Cardiac muscle cell (in vitro differentiated cells and primary cell): Measurements from ENCODE around the gene RILPL1. TPM values are rescaled to one million over a fixed set of nuclear protein-coding genes. Genes with fewer than 3 reads are reported as not detected.

Source experiments
- DNase-seq, 2 donors: peaks; one replicate each; pipeline versions ENCODE4 v3.0.0 to v3.0.0-alpha.2; 2010 to 2017; ENCODE audit warnings: low read depth in 1 of 2, low spot score in 1 of 2
- H3K27ac ChIP-seq: fragments of 200-600 bp; sonication (generic); 2 replicates; pipeline ENCODE4 v1.5.1; 2016
- H3K27me3 ChIP-seq: fragments of 200-600 bp; sonication (generic); 2 replicates; pipeline ENCODE4 v1.6.0; 2016; ENCODE audit warnings: control low read depth
- H3K36me3 ChIP-seq: fragments of 200-600 bp; sonication (generic); 2 replicates; pipeline ENCODE4 v1.5.1; 2016; ENCODE audit warnings: control low read depth
- H3K4me1 ChIP-seq: fragments of 200-600 bp; sonication (generic); 2 replicates; pipeline ENCODE4 v1.8.1; 2017; ENCODE audit warnings: low read depth, mild to moderate bottlenecking, mixed run types
- H3K4me3 ChIP-seq: fragments of 200-600 bp; sonication (generic); 2 replicates; pipeline ENCODE4 v1.5.1; 2016; ENCODE audit warnings: mild to moderate bottlenecking
- H3K9me3 ChIP-seq: fragments of 200-600 bp; sonication (generic); 2 replicates; pipeline ENCODE4 v1.5.1; 2017; ENCODE audit warnings: low read depth, mild to moderate bottlenecking, control low read depth
- CTCF ChIP-seq: IDR thresholded peaks from 2 replicates; pipeline ENCODE4 v1.5.1; 2012; ENCODE audit warnings: low read depth, mild to moderate bottlenecking, low read length
- polyA plus RNA-seq: library from polyadenylated mRNA; unstranded; fragments of >200 nt; fragmentation: Nextera tagmentation; extraction: Ambion mirVana; gene quantifications from 2 replicates; pipeline ENCODE4 v1.2.1, GENCODE V29; 2016
- total RNA-seq: library from RNA; depleted of rRNA; stranded (reverse); fragments of >200 nt; gene quantifications from 2 replicates; pipeline ENCODE4 v1.2.3, GENCODE V29; 2016

The RILPL1 gene
- total and polyA plus RNA-seq, 2 experiments from 2014 or later = 57.8 to 68.4 TPM

DNA sequence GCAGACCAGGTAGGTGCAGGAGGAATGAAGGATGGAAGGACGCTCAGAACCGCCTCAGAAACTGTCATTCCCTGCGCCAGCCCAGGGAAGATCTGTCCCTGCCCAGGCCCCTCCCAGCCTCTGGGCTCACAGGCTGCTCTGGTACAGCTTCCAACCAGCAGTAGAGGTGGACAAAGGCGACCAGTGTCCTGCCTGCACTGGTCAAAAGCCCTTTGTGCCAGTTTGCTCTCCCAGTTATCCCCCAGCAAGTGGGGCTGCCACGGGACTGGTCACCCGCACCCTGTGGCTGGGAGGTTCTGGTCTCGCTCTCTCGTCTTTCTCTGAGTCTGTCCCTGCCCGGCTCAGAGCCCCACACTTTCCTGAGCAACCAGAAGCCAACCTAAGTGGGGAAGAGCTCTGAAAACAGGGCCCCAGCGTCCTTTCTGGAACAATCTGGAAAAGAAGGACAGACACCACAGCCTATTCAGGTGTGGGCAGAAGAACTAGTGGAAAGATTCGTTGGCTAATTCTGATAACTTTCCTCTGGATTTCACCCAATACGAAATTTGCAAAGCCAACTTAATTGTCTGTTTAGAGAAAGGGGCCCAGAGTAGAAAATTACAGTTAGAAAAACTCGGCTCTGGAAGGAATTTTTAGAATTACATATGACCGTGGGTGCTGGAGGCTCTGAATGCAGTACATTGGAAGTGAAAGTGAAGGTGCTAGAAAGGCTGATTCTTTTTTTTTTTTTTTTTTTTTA is 53.9 kb downstream of the RILPL1 start:
- no peak for TF ChIP-seq CTCF

GRCh38 chr12:123478762-123479161 is 54.8 kb downstream of the RILPL1 start:
- peak in 1 of 2 donors; percentile 7 for DNase-seq
- TF ChIP-seq CTCF = no peak
- Histone ChIP-seq H3K4me3 (no peak overlapping the region), H3K27ac (no peak overlapping the region), H3K9me3 (no peaks in the 10 kb centered on the region), H3K27me3 (no peaks in the 10 kb centered on the region), H3K4me1 (no peaks in the 10 kb centered on the region), H3K36me3 (peaks cover 13% of the 10 kb centered on the region)

More for the DNA sequence above, 53.9 kb downstream of the RILPL1 start:
- H3K4me3 ChIP-seq = no peak overlapping the region
- no peaks in the 10 kb centered on the region for H3K27me3 ChIP-seq
- no peaks in the 10 kb centered on the region for H3K9me3 ChIP-seq
- no peak for DNase-seq
- H3K4me1 ChIP-seq = no peaks in the 10 kb centered on the region
- H3K36me3 ChIP-seq = peaks cover 19% of the 10 kb centered on the region
- no peak overlapping the region for H3K27ac ChIP-seq

GRCh38 chr12:123478069-123478468 is 55.5 kb downstream of the RILPL1 start:
- no peak overlapping the region for H3K27ac ChIP-seq
- peaks cover 15% of the 10 kb centered on the region for H3K36me3 ChIP-seq
- H3K9me3 ChIP-seq = no peaks in the 10 kb centered on the region
- H3K4me1 ChIP-seq = no peaks in the 10 kb centered on the region
- DNase-seq = no peak
- no peak overlapping the region for H3K4me3 ChIP-seq
- H3K27me3 ChIP-seq = no peaks in the 10 kb centered on the region
- TF ChIP-seq CTCF = no peak

- no peak overlapping the region for H3K4me3 ChIP-seq
- H3K9me3 ChIP-seq = no peaks in the 10 kb centered on the region
- DNase-seq = no peak
- TF ChIP-seq CTCF = no peak
- no peaks in the 10 kb centered on the region for H3K27me3 ChIP-seq
- H3K36me3 ChIP-seq = peaks cover 38% of the 10 kb centered on the region
- H3K4me1 ChIP-seq = no peaks in the 10 kb centered on the region
- peak overlapping the region; percentile 42 for H3K27ac ChIP-seq
These were observed 58.2 kb downstream of the RILPL1 start for GRCh38 chr12:123475246-123475703.

GRCh38 chr12:123474485-123475245 is 58.9 kb downstream of the RILPL1 start:
- H3K36me3 ChIP-seq = peaks cover 38% of the 10 kb centered on the region
- H3K4me3 ChIP-seq = no peak overlapping the region
- no peaks in the 10 kb centered on the region for H3K9me3 ChIP-seq
- TF ChIP-seq CTCF = no peak
- H3K4me1 ChIP-seq = no peaks in the 10 kb centered on the region
- DNase-seq = no peak
- no peaks in the 10 kb centered on the region for H3K27me3 ChIP-seq
- peak overlapping the region; percentile 42 for H3K27ac ChIP-seq
